ENCODE measurements around the gene ATG12.
"Not testable (repeated sequence)": the region's sequence is repeated elsewhere in the genome, so short reads cannot be mapped to it uniquely, and the experiment has no call there.

Gene ATG12

GRCh38 chr5:115843444-115844130 lies 2.2 kb upstream of the ATG12 start:
- no peak for DNase-seq (ENCODE audit: low read depth in 1 of 2, low spot score in 1 of 2)

- DNase-seq (ENCODE audit: low read depth in 1 of 2, low spot score in 1 of 2): no peak
These were observed 1.6 kb upstream of the ATG12 start for GRCh38 chr5:115842952-115843351.

- DNase-seq (ENCODE audit: low read depth in 1 of 2, low spot score in 1 of 2): no peak
These were observed 947 bp upstream of the ATG12 start for GRCh38 chr5:115842089-115842935.

- no peak for DNase-seq (ENCODE audit: low read depth in 1 of 2, low spot score in 1 of 2)
These were observed 492 bp downstream of the ATG12 start for GRCh38 chr5:115840873-115841272.

GRCh38 chr5:115838885-115839518 lies 2.4 kb downstream of the ATG12 start:
- DNase-seq (ENCODE audit: low read depth in 1 of 2, low spot score in 1 of 2): peak in 1 of 2 donors; percentile 2

- no peak for DNase-seq (ENCODE audit: low read depth in 1 of 2, low spot score in 1 of 2)
These were observed 5.9 kb downstream of the ATG12 start for GRCh38 chr5:115835481-115835880.

GRCh38 chr5:115831163-115831768 lies 10.1 kb downstream of the ATG12 start:
- DNase-seq (ENCODE audit: low read depth in 1 of 2, low spot score in 1 of 2): no peak

- no peak for DNase-seq (ENCODE audit: low read depth in 1 of 2, low spot score in 1 of 2)
These were observed 11.5 kb downstream of the ATG12 start for GRCh38 chr5:115829913-115830312.

GRCh38 chr5:115825948-115826347 lies 15.4 kb downstream of the ATG12 start:
- no peak for DNase-seq (ENCODE audit: low read depth in 1 of 2, low spot score in 1 of 2)

GRCh38 chr5:115824983-115825382 lies 16.4 kb downstream of the ATG12 start:
- not testable (repeated sequence) for DNase-seq (ENCODE audit: low read depth in 1 of 2, low spot score in 1 of 2)

GRCh38 chr5:115820846-115821245 lies 20.5 kb downstream of the ATG12 start:
- DNase-seq (ENCODE audit: low read depth in 1 of 2, low spot score in 1 of 2): no peak

GRCh38 chr5:115818821-115819220 lies 22.5 kb downstream of the ATG12 start:
- DNase-seq (ENCODE audit: low read depth in 1 of 2, low spot score in 1 of 2): no peak

GRCh38 chr5:115817386-115817785 lies 24.0 kb downstream of the ATG12 start:
- no peak for DNase-seq (ENCODE audit: low read depth in 1 of 2, low spot score in 1 of 2)

- DNase-seq (ENCODE audit: low read depth in 1 of 2, low spot score in 1 of 2): no peak
These were observed 24.9 kb downstream of the ATG12 start, which contains the start of gene CDO1 for GRCh38 chr5:115816226-115817081. CDO1 (minus strand) TSS chr5:115816659; CDS start chr5:115816397, 262 bp downstream.

GRCh38 chr5:115815693-115816225 lies 25.6 kb downstream of the ATG12 start:
- DNase-seq (ENCODE audit: low read depth in 1 of 2, low spot score in 1 of 2): no peak

- no peak for DNase-seq (ENCODE audit: low read depth in 1 of 2, low spot score in 1 of 2)
These were observed 26.2 kb downstream of the ATG12 start for GRCh38 chr5:115815006-115815692.

GRCh38 chr5:115813719-115814118 lies 27.6 kb downstream of the ATG12 start:
- no peak for DNase-seq (ENCODE audit: low read depth in 1 of 2, low spot score in 1 of 2)

- no peak for DNase-seq (ENCODE audit: low read depth in 1 of 2, low spot score in 1 of 2)
These were observed 29.0 kb downstream of the ATG12 start for GRCh38 chr5:115812372-115812771.

- DNase-seq (ENCODE audit: low read depth in 1 of 2, low spot score in 1 of 2): no peak
These were observed 30.0 kb downstream of the ATG12 start for GRCh38 chr5:115811406-115811805.

GRCh38 chr5:115810761-115811160 lies 30.6 kb downstream of the ATG12 start:
- no peak for DNase-seq (ENCODE audit: low read depth in 1 of 2, low spot score in 1 of 2)
